ENCODE results near the gene PUSL1. TPM values are rescaled to one million over a fixed set of nuclear protein-coding genes. Genes with fewer than 3 reads are reported as not detected.

The PUSL1 gene
- polyA plus RNA-seq, 1 donor (not counting 4 experiments of a cell fraction or from before 2014, with no cell fraction given): 11.4 TPM

DNA sequence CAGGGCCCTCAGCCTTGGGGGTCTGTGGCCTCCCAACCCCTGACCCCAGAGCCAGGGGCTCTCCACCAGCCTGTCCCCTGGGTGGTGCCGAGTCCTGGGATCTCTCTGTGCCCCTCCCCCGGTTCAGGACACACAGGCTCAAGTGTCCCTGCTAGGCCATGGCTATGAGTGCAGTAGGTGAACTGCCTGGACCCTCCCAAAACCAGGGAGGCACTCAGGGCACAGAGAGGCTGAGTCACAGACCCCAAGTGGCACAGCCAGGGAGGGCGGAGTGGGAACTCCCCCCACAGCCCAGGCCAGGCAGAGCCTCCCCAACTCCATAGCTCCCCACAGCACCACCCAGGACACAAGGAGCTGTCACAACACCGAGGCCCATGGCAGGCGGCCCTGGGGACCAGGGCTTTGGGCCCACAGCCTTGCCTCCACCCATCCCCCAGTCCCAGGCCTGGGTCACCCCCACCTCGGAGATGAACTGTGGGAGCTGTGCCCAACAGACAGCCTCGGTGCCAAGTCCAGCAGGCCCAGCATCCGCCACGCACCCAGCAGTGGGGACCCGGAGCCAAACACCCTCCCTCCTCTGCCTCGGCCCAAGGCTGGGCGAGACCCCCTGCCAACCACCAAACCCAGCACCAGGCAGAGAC, 37.6 kb downstream of the PUSL1 start:
- Histone ChIP-seq H3K9me3 (ENCODE audit: control insufficient read depth, low read depth, low read length) (no peaks in the 10 kb centered on the region), H4K20me1 (ENCODE audit: control insufficient read depth, extremely low read depth, insufficient read depth, low read length) (peaks cover 2% of the 10 kb centered on the region), H3K9ac (ENCODE audit: control insufficient read depth, extremely low read depth, insufficient read depth, low read length) (peak overlapping the region; percentile 79), H3K27me3 (ENCODE audit: control insufficient read depth, extremely low read depth, insufficient read depth, low read length) (no peaks in the 10 kb centered on the region), H3K4me2 (ENCODE audit: control insufficient read depth, extremely low read depth, insufficient read depth, low read depth, low read length) (peak overlapping the region; percentile 94), H3K79me2 (ENCODE audit: control insufficient read depth, insufficient read depth, low read length) (peaks cover 76% of the 10 kb centered on the region), H3K9me1 (ENCODE audit: control insufficient read depth, extremely low read depth, insufficient read depth, low read length) (no peaks in the 10 kb centered on the region), H3K4me1 (ENCODE audit: control insufficient read depth, extremely low read depth, insufficient read depth, low read length) (peaks cover 40% of the 10 kb centered on the region), H2AFZ (ENCODE audit: control insufficient read depth, low read length) (no peak overlapping the region), H3K4me3 (ENCODE audit: control insufficient read depth in 2 of 3, extremely low read depth in 1 of 3, insufficient read depth in 2 of 3, low read depth in 1 of 3, low read length in 3 of 3) (peak overlapping the region; percentile 24 to 47 (median 44)), H3K36me3 (ENCODE audit: control insufficient read depth in 2 of 2, extremely low read depth in 1 of 2, insufficient read depth in 2 of 2, low read length in 2 of 2) (peaks cover 6 to 11% of the 10 kb centered on the region in 2 experiments), H3K27ac (ENCODE audit: control insufficient read depth, insufficient read depth, low read length) (peak overlapping the region; percentile 92)
- FAIRE-seq: peak; percentile 20
- TF ChIP-seq, protein P1, sequence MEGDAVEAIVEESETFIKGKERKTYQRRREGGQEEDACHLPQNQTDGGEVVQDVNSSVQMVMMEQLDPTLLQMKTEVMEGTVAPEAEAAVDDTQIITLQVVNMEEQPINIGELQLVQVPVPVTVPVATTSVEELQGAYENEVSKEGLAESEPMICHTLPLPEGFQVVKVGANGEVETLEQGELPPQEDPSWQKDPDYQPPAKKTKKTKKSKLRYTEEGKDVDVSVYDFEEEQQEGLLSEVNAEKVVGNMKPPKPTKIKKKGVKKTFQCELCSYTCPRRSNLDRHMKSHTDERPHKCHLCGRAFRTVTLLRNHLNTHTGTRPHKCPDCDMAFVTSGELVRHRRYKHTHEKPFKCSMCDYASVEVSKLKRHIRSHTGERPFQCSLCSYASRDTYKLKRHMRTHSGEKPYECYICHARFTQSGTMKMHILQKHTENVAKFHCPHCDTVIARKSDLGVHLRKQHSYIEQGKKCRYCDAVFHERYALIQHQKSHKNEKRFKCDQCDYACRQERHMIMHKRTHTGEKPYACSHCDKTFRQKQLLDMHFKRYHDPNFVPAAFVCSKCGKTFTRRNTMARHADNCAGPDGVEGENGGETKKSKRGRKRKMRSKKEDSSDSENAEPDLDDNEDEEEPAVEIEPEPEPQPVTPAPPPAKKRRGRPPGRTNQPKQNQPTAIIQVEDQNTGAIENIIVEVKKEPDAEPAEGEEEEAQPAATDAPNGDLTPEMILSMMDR (optimal IDR thresholded peaks at IDR 0.05 in 1 of 3, IDR thresholded peaks at IDR 0.05 in 1 of 3, conservative IDR thresholded peaks at IDR 0.05 in 1 of 3; ENCODE audit: extremely low read depth in 1 of 3, insufficient read depth in 2 of 3, low read length in 3 of 3): no peak
- TF ChIP-seq EZH2 (IDR thresholded peaks at IDR 0.05; ENCODE audit: low read length): no peak
- no peak for DNase-seq (ENCODE audit: low read depth, low spot score)
- dilution Hi-C loops (cut with MboI; ENCODE audit: extremely low pct_ligation_motif_present, low sequenced_read_pairs): no loop called here

DNA sequence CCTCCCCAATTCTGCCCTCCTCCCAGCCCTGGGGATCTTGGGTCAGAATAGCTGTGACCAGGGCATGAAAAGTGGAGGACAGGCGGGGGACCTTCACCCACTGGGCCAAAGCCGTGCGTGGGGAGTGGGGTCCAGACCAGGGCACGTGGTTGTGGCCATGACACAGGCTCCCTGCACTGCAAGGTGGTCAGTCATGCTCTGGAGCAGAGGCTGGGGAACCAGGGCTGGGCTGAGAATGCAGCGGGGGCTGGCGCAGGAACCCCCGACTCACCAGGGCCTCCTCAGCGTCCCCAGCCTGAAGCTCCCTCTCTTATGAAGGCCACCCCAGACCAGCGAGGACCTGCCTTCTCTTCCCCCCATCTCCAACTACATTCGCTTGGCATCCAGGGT, 38.1 kb downstream of the PUSL1 start:
- no peaks in the 10 kb centered on the region for H3K9me1 ChIP-seq (ENCODE audit: control insufficient read depth, extremely low read depth, insufficient read depth, low read length)
- H3K4me1 ChIP-seq (ENCODE audit: control insufficient read depth, extremely low read depth, insufficient read depth, low read length): peaks cover 40% of the 10 kb centered on the region
- peaks cover 2 to 6% of the 10 kb centered on the region in 2 experiments for H3K36me3 ChIP-seq (ENCODE audit: control insufficient read depth in 2 of 2, extremely low read depth in 1 of 2, insufficient read depth in 2 of 2, low read length in 2 of 2)
- no peaks in the 10 kb centered on the region for H4K20me1 ChIP-seq (ENCODE audit: control insufficient read depth, extremely low read depth, insufficient read depth, low read length)
- no peak for TF ChIP-seq EZH2 (IDR thresholded peaks at IDR 0.05; ENCODE audit: low read length)
- TF ChIP-seq, protein P1 (optimal IDR thresholded peaks at IDR 0.05 in 1 of 3, IDR thresholded peaks at IDR 0.05 in 1 of 3, conservative IDR thresholded peaks at IDR 0.05 in 1 of 3; ENCODE audit: extremely low read depth in 1 of 3, insufficient read depth in 2 of 3, low read length in 3 of 3): no peak
- dilution Hi-C loops (cut with MboI; ENCODE audit: extremely low pct_ligation_motif_present, low sequenced_read_pairs): no loop called here
- H3K9me3 ChIP-seq (ENCODE audit: control insufficient read depth, low read depth, low read length): no peaks in the 10 kb centered on the region
- no peak for FAIRE-seq
- peaks cover 71% of the 10 kb centered on the region for H3K79me2 ChIP-seq (ENCODE audit: control insufficient read depth, insufficient read depth, low read length)
- peak overlapping the region; percentile 94 for H3K4me2 ChIP-seq (ENCODE audit: control insufficient read depth, extremely low read depth, insufficient read depth, low read depth, low read length)
- peak overlapping the region; percentile 28 for H3K9ac ChIP-seq (ENCODE audit: control insufficient read depth, extremely low read depth, insufficient read depth, low read length)
- H3K27me3 ChIP-seq (ENCODE audit: control insufficient read depth, extremely low read depth, insufficient read depth, low read length): no peaks in the 10 kb centered on the region
- H3K27ac ChIP-seq (ENCODE audit: control insufficient read depth, insufficient read depth, low read length): peak overlapping the region; percentile 92
- peak overlapping the region; percentile 24 to 47 (median 44) for H3K4me3 ChIP-seq (ENCODE audit: control insufficient read depth in 2 of 3, extremely low read depth in 1 of 3, insufficient read depth in 2 of 3, low read depth in 1 of 3, low read length in 3 of 3)
- no peak overlapping the region for H2AFZ ChIP-seq (ENCODE audit: control insufficient read depth, low read length)
- no peak for DNase-seq (ENCODE audit: low read depth, low spot score)

All from keratinocyte (primary cell).